HG02970 (cell line): Measurements from ENCODE around the gene ALKBH3.
A peak's percentile ranks its signal among the peaks of the same experiment; 100 is the strongest.

Experiments
- ATAC-seq: cut with Tn5 transposase; IDR thresholded peaks from one replicate; pipeline ENCODE4 v1.9.1; 2021; ENCODE audit warnings: mild to moderate bottlenecking, moderate library complexity, moderate number of reproducible peaks; ENCODE audit not compliant: unreplicated experiment, low FRiP score

The ALKBH3 gene

DNA sequence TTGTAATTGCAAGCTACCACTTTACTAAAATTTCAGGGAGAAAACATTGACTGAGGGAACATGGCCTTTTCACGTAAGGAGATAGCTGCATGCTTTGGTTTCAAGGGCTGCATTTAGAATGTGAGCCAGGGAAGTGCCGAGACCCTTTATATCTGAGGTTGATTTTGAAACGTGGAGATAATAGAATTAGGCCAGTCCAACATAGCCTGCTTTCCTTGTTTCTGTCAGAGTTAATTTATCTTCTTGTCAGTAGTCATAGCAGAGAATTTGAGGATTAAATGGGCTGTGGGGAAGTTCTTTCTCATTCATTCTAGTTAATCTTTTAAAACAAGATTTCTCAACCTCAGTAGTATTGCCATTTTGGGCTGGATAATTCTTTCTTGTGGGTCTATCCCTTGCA is 12.2 kb downstream of the ALKBH3 start:
- ATAC-seq = no peak

GRCh38 chr11:43894546-43894945 is 13.9 kb downstream of the ALKBH3 start:
- no peak for ATAC-seq

GRCh38 chr11:43895601-43896000 is 15.0 kb downstream of the ALKBH3 start:
- no peak for ATAC-seq

- ATAC-seq = no peak
Measured at GRCh38 chr11:43898574-43898973, 17.9 kb downstream of the ALKBH3 start.

GRCh38 chr11:43899094-43899493 is 18.5 kb downstream of the ALKBH3 start:
- no peak for ATAC-seq

DNA sequence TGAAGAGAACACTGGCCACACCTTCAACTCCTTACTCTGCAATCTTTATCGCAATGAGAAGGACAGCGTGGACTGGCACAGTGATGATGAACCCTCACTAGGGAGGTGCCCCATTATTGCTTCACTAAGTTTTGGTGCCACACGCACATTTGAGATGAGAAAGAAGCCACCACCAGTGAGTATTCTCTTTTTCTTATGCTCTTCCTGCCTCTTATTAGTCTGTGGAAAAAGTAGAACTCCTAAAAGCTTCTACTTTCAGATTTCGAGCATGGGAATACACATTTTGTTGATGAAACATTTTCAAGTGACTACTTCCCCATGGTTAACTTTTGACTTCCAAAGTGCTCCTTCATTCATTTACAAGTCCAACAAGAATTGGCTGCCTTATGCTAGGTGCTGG is 20.9 kb downstream of the ALKBH3 start:
- no peak for ATAC-seq

DNA sequence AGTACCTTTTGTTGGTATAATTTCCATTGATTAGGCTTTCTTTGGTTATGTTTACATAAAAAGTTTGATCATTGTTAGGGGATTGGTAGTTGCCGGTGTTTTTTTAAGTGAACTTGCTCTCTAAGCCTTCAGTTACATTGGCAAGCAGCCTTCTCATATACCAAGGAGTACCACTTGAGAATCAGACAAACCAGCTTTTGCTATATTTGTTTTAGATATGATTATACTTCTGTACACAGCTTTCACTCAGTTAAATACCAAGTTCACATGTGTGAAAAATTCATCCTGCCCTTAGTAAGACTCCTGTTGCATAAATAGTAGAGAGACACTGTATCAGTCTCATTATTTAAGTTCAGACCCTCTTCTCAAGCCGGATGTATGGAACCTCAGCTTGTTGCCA is 22.4 kb downstream of the ALKBH3 start:
- ATAC-seq = no peak

DNA sequence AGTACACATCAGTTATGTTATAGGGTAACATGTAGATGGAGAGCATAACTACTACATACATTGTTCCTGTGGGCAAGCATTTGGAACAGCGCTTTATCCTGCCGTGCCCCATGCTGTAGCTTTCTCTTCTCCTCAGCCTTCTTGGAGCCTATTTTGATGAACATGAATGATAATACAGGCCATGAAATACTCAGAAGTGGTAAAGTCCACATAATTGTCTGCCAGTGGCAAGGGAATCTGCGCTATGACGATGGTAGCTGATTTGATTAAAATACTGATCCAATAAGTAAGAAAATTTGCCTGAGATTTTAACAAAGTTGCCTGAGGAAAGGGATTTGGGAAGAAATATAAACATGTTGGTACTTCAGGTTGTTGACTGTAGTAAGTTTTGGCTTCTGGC is 23.3 kb downstream of the ALKBH3 start:
- ATAC-seq = no peak

GRCh38 chr11:43904742-43905535 is 24.3 kb downstream of the ALKBH3 start:
- ATAC-seq = no peak

DNA sequence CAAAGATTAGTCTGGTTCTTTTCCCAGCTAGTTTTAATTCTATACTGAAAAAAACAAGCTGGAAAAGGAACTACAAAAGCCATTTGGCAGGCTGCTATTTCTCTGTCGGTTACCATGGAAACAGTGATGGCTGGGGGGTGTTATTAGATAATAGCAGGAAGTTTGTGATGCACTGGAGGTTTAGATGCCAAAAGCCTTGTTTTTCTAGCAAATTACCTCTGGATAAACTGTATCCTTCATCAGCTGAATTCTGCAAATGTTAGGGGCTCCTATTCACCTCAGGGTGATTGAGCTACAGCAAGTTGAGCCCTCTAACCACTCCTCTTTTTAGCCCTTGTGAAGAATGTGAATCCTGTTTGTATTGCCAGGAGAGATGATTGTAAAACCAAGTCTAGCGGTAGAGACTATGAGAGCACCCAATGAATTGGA is 25.2 kb downstream of the ALKBH3 start:
- no peak for ATAC-seq

- no peak for ATAC-seq
Measured at GRCh38 chr11:43907028-43907975, 26.7 kb downstream of the ALKBH3 start.

GRCh38 chr11:43908191-43908590 is 27.6 kb downstream of the ALKBH3 start:
- ATAC-seq = no peak

GRCh38 chr11:43908683-43909082 is 28.1 kb downstream of the ALKBH3 start:
- ATAC-seq = no peak

DNA sequence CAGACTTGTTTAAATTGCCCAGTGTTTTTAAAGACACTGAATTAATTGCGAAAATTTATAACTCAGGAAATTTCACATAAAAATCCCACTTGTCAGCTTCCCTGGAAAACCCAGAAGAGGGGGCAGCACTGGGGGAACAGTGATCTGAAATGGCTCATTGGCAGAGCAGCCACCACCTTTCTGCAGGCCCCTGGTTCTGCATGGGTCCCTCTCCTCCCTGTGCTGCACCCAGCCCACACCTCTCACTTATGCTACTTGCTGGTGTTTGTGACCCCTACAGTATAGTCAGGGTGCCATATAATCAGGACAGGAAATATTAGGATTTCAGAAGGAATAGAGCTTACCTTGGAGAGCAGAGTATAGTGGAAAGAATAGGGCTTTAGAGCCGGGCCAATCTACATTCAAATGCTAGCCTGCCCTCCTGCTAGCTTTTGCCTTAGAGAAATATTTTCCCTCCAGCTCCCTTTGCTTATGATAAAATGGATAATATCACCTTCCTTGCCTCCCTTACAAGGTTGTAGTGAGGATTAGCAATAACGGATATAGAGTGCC is 33.3 kb downstream of the ALKBH3 start:
- no peak for ATAC-seq

DNA sequence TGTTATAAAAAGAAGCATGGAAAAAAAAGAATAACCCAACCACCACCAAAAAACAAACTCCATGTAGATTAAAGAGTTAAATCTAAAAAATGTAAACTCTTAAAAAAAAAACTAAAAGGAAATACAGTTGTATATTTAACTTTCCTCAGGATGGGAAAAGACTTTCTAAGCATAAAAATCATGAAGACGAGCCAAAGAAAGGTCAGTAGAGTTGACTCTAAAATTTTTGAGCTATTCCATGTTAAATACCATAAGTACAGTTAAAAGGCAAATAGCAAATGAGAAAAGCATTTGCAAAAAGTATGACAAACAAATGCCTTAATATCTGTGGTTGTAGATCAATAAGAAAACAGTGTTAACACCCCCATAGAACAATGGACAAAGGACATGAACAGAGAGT is 33.8 kb downstream of the ALKBH3 start:
- ATAC-seq = no peak

DNA sequence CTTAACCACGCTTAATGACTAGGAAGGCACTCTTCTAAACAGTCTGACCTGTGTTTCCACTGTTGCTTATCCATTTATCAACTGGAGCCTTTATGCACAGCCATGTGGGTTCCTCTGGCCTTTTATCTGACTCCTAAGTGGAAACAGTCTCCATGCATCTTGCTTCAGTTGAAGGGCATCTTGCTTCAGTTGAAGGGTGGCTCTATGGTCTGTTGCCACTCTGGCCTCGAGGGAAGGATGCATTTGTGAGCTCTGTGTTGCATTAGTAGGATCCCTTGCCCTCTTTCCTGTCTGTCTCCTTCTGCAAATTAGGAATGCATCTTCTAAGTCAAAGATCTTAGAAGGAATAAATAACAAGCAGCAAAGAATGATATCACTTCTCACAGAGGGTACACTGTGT is 36.0 kb downstream of the ALKBH3 start:
- no peak for ATAC-seq

DNA sequence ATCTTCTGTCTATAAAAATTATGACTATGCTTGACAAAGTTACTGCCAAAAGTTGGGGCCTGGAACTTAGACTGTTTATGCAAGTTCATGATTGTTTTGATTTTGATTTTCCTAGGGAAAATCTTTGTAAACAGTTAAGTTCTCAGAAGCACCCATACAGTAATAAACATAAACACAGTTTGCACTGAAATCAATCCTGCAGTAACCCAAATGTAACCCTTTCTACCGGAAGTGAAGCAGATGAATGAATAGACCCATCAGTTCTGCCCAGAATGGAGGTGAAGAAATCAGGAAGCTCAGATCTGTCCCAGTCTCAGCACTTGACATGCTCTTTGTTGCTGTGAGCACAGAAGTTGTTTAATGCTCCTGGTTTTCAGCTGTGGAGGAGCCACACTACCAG is 37.2 kb downstream of the ALKBH3 start:
- no peak for ATAC-seq

- ATAC-seq = no peak
Measured at GRCh38 chr11:43918662-43919061, 38.0 kb downstream of the ALKBH3 start.

DNA sequence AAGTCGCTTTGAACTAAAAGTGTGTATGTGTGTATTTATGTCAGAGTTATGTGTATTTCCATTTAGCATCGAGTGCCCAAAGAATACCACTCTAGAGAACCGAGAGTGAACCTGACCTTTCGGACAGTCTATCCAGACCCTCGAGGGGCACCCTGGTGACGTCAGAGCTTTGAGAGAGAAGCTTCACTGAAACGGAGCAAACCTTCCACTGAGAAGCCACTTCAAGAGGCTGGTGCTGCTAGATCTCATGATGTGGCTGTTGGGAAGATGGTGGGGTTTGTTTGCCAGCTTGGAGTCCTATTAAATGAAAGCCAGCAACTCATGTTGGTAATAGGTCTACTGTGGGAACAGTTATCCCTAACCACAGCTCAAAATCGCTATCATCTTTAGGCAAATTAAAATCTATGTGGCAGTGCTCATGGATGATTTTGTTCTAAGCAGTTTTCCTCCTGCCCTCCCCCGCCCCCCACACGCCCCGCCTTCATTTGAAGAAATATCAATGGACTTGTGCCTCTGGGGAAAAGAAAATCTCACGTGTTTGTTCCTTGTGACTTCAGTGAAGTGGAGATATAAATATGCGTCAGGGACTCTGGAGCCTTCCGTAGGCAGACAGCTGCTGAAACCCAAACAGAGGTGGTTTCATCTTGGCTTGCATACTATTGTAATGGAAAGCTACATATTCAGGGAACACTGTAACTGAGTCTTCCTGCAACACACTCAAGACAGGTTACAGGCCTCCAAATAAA is 39.4 kb downstream of the ALKBH3 start:
- ATAC-seq = no peak

DNA sequence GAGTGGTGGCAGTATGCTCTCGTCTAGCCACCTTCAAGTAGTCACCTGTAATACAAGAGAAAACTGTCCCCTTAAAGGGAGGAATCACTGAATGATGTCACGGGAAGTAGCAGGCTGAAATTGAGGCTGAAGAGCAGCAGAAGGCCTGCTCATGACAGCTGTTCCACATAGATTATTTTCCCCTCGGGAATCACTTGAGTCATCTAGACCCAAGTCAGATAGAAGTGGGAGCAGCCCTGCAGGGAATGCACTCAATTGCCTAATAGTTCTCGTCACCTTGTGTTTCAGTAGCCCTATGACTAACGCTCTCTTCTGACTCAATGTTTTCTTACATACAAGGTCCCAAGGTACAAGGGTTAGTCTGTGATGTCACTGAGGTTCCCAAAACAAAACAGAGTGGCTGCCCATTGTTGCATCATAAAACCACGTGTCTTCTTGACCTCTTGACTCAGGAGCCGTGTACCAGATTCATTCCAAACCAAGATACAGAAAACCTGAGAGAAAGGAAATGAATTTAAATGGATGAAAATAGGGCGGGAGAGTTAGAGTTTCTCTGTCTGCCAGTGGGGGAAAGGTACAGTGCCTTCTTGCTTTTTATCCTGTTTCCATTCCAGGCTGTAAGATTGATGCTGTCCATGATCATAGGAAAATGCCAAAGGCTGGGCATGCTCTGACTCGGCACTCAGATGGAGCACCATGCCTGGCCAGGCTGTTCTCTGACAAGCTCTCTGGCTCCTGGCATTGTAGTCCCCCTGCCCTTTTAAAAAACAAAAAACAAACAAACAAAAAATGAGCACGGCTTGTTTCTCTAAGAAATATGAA is 40.2 kb downstream of the ALKBH3 start:
- peak; percentile 63 for ATAC-seq
